Stimulated activated CD4-positive, alpha-beta T cell treated with anti-CD3 and anti-CD28 coated beads, TNF-alpha, amount 100 ng/mL, for 24 hours (primary cell): Measurements from ENCODE around the gene PCDHGC4.

Experiments
- DNase-seq, 3 experiments: peaks; one replicate each; pipeline ENCODE4 v3.0.0-alpha.2; 2020; ENCODE audit warnings: low read depth in 3 of 3

The PCDHGC4 gene

GRCh38 chr5:141512390-141512910 lies 27.6 kb downstream of the PCDHGC4 start:
- DNase-seq: peak; percentile 69 to 88 (median 73)

GRCh38 chr5:141512911-141513626 lies 28.2 kb downstream of the PCDHGC4 start:
- peak in 1 of 3 experiments; percentile 28 for DNase-seq

DNA sequence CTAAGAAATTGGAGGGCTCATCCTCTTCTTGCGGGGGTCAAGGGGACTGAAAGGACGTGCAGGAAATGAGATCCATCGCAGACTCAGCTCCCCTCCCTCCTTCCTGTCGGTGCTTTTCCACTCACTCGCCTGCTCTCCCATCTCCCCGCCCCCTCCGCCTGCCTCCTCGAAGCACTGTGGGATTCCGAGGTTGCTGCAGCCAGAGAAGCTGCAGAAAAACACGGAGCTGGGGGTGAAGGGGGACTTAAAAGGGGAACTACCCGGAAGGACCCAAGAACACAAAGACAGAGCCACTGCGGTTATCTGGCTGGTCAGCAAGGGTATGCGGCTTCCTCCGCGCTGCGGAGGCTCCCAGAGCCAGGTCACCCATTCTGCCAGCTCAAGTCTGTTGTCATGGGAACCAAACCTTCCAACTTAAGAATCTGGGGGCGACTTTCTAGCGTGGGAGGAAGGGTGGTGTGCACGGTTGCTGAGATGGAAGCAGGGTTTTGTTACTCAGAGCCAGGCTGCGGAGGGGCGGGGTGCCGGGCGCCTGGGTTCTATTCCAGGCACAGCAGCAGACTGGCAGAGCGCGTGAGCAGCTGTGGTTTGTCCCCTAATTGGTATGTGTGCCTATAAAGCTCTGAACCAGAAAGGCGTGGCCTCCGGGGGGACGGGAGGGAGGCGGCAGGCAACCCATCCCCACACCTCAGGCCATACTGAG lies 28.9 kb downstream of the PCDHGC4 start:
- DNase-seq: peak; percentile 43 to 73 (median 55)

- DNase-seq: no peak
Measured at GRCh38 chr5:141514330-141515133, 29.7 kb downstream of the PCDHGC4 start.

DNA sequence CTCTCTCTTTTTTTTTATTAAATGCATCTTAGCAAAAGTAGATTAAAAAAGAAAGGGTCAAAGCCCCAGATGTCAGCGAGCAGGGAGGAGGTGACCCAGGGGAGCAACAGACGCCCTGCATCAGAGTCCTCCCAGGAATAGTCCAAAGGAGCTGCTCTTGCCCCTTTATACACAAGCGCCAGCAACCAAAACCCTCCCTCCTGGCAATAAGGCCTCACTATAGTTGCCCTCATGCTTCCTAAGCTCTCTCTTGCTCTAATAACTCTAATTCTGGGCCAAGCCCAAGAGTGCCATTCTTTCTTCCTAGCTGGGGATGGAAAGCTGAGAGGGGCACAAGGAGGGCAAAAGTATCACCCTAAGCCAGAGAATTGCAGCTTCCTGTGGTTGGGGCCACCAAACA lies 30.3 kb downstream of the PCDHGC4 start:
- no peak for DNase-seq

DNA sequence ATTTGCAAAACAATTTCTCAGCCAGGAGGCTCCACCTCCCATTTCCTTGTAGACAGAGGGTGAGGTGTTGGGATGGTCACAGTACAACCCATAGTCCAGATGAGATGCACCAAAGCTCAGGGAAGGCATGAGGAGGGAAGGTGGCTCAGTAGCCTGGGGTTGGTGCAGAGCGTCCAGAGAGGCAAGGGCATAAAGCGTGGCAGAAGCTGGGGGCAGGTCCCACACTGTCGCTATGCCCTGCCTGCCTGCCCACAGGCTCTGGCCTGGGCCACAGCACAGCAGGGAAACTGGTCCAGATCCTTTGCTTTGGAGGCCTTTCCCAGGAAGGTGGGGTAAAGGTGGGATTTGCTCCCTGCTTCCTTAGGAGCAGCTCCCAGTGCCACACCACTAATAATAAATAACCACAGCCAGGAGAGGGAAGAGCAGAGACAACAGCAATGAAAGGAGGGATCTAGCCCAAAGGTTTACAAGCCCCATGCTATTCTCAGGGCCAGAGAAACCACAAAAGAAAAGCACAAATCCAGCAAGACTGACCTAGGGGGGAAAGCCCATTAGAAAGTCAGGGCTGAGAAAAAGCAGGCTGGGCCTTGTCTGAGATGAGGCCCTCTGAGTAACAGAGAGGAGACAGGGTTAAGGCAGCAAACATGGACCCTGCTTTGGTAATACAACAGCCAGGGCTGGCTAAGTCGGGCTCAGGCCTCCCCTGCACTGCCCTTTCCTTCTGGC lies 31.3 kb downstream of the PCDHGC4 start:
- no peak for DNase-seq

DNA sequence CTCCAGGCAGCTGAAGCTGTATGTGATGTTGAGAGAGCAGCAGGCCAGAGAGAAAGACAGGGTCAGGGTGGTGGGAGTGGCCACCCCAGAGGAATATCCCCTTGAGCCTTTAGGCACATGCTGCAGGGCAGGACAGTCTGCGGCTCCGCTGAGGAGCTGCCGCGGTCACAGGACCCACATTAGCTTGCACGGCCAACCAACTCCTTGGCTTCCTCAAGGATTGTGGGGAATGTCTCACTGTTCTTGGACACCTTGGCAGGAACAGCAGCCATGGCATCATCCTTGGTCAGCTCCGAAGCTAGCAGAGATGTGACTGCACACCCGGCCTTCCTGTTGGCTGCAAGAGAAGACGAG lies 31.8 kb downstream of the PCDHGC4 start:
- DNase-seq: no peak

DNA sequence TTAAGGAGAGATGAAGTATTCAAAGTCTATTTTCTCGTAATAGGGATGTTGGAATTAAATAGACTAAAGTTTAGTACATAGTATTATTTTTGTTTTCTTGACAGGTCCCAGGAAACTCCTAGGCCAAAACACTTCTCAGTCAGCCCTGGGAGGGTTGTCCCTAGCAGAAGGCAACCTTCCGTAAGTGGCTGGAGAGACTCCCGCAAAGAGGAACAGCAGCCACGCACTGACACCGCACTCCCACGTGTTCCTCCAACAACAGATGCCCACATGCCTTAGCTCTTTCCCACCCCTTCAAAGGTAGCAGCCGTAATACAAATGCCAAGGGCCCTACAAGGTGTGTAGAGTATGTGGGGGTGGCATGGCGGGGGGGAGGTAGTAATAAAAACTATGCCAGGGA lies 32.5 kb downstream of the PCDHGC4 start:
- DNase-seq: no peak

GRCh38 chr5:141517880-141518617 lies 33.2 kb downstream of the PCDHGC4 start:
- DNase-seq: no peak

DNA sequence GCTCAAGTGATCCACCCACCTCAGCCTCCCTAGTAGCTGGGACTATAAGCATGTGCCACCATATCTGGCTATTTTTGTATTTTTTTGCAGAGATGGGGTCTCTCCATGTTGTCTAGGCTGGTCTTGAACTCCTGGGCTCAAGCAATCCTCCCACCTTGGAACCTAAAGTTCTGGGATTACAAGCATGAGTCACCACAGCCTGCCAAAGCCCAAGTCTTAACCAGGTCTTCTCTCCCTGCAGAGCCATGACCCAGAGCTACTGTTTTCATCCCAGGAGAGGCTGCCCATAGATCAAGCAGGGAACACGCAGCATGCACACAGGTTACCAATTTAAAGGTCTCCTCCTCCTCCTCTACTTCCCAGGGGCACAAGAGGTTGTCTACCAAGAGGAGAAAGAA lies 33.8 kb downstream of the PCDHGC4 start:
- DNase-seq: no peak

GRCh38 chr5:141519605-141520565 lies 35.1 kb downstream of the PCDHGC4 start:
- DNase-seq: no peak

DNA sequence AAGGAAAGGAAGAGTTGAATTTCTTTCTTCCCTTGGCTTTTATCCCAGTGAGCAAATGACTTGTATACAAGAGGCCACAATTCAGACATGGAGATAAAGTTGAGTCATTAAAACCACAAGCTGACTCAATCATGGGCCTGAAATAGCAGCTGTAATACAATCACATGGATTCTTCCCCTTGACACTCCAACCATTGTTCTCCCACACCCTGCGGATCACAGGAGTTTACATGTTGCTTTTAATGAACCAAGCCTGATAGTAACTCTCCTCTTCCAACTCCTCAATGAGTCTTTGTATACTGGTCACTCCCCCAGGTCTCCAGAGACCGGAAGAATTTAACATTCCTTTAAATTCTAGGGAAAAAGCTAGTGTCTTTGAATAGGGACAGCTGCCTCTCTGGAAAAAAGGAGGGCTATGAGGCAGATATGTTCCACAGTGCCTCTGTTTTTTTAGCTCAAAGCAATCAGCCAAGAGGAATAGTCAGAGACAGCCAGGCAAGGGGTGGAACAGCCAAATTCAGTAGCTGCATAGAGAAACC lies 36.5 kb downstream of the PCDHGC4 start:
- DNase-seq: no peak

- DNase-seq: no peak
Measured at GRCh38 chr5:141522301-141522700, 37.5 kb downstream of the PCDHGC4 start.

- no peak for DNase-seq
Measured at GRCh38 chr5:141523991-141524390, 39.2 kb downstream of the PCDHGC4 start.

GRCh38 chr5:141524604-141525597 lies 40.1 kb downstream of the PCDHGC4 start:
- DNase-seq: peak in 1 of 3 experiments; percentile 29

GRCh38 chr5:141525653-141526052 lies 40.8 kb downstream of the PCDHGC4 start:
- no peak for DNase-seq

- DNase-seq: no peak
Measured at GRCh38 chr5:141527426-141527825, 42.6 kb downstream of the PCDHGC4 start.

DNA sequence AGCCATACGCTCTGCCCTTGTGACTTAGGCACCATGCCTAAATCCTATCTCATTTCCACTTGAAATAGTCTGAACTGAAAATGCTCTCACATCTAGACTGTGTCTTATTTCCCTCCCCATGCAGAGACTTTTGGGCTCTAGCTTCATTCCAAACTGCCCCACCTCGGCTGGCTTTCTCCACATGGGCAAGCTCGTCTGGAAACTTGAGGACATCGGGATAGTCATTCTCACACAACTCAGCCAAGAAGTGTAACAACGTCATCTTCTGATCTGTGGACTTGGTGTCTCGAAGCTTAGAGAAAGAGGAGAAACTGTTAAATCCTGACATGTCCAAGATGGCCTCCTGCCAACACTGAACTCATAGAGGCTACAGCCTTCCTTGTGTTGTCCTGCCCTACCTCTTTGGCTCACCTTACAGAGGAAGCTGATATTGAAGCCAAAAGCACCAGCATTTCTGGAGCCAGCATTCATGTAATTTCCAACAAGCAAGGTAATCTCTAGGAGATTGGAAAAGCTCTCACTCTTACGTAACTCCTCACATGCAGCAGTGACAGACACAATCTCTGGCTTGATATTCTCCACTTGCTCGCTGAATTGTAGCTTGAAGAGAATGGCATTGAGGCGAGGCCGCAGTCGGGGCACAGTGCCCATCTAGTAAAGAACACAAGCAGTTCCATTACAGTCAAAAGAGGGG lies 43.6 kb downstream of the PCDHGC4 start:
- DNase-seq: no peak
